ENCODE data around the gene DYRK2. TPM values are rescaled to one million over a fixed set of nuclear protein-coding genes. Genes with fewer than 3 reads are reported as not detected.

DYRK2 gene
- total RNA-seq, 1 experiment from 2014 or later, result 20.6 TPM

GRCh38 chr12:67634303-67634761 lies 14.2 kb upstream of the DYRK2 start:
- Histone ChIP-seq H3K4me1 (ENCODE audit: insufficient read depth, low read length) (no peaks in the 10 kb centered on the region), H3K9me2 (replicated peaks; ENCODE audit: low read length) (no peaks in the 10 kb centered on the region), H3K4me3 (ENCODE audit: low read length) (no peak overlapping the region), H3K27me3 (ENCODE audit: low read length) (no peaks in the 10 kb centered on the region), H3K4me2 (ENCODE audit: low read length) (no peak overlapping the region), H3F3A (ENCODE audit: low read length, unreplicated experiment) (no peaks in the 10 kb centered on the region), H4K20me1 (ENCODE audit: low read length) (no peaks in the 10 kb centered on the region), H3K9ac (ENCODE audit: low read length) (no peak overlapping the region), H3K79me2 (ENCODE audit: low read length) (no peaks in the 10 kb centered on the region), H3K36me3 (ENCODE audit: low read depth, low read length) (no peaks in the 10 kb centered on the region), H3K27ac (ENCODE audit: low read length) (no peak overlapping the region), H3K9me3 (ENCODE audit: low read length) (no peaks in the 10 kb centered on the region), H2AFZ (ENCODE audit: low read length) (no peak overlapping the region)
- DNase-seq (no peak), ATAC-seq (no peak)
- no peak for TF ChIP-seq EZH2phosphoT487 (IDR thresholded peaks at IDR 0.05; ENCODE audit: borderline replicate concordance, low read length)
- TF ChIP-seq, protein P1, sequence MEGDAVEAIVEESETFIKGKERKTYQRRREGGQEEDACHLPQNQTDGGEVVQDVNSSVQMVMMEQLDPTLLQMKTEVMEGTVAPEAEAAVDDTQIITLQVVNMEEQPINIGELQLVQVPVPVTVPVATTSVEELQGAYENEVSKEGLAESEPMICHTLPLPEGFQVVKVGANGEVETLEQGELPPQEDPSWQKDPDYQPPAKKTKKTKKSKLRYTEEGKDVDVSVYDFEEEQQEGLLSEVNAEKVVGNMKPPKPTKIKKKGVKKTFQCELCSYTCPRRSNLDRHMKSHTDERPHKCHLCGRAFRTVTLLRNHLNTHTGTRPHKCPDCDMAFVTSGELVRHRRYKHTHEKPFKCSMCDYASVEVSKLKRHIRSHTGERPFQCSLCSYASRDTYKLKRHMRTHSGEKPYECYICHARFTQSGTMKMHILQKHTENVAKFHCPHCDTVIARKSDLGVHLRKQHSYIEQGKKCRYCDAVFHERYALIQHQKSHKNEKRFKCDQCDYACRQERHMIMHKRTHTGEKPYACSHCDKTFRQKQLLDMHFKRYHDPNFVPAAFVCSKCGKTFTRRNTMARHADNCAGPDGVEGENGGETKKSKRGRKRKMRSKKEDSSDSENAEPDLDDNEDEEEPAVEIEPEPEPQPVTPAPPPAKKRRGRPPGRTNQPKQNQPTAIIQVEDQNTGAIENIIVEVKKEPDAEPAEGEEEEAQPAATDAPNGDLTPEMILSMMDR (conservative IDR thresholded peaks at IDR 0.05; ENCODE audit: low read depth, low read length), result no peak
- no peak for TF ChIP-seq EZH2 (IDR thresholded peaks at IDR 0.05; ENCODE audit: low read length, unreplicated experiment)
- intact Hi-C loops (cut with micrococcal nuclease), result no loop called here
- ChIA-PET CTCF (no interaction called here), POLR2A (ENCODE audit: unreplicated experiment) (no interaction called here)
- no TSS peak for BruUV-seq (replicated peaks)

- H2AFZ ChIP-seq (ENCODE audit: low read length), result no peak overlapping the region
- H3K4me3 ChIP-seq (ENCODE audit: low read length), result no peak overlapping the region
- BruUV-seq (replicated peaks), result no TSS peak
- CTCF ChIA-PET, result no interaction called here
- no peaks in the 10 kb centered on the region for H3K4me1 ChIP-seq (ENCODE audit: insufficient read depth, low read length)
- no peak overlapping the region for H3K9ac ChIP-seq (ENCODE audit: low read length)
- H3K9me3 ChIP-seq (ENCODE audit: low read length), result no peaks in the 10 kb centered on the region
- ATAC-seq, result no peak
- intact Hi-C loops (cut with micrococcal nuclease), result no loop called here
- no peaks in the 10 kb centered on the region for H3K36me3 ChIP-seq (ENCODE audit: low read depth, low read length)
- H3K27me3 ChIP-seq (ENCODE audit: low read length), result no peaks in the 10 kb centered on the region
- H3K27ac ChIP-seq (ENCODE audit: low read length), result no peak overlapping the region
- H4K20me1 ChIP-seq (ENCODE audit: low read length), result no peaks in the 10 kb centered on the region
- no peaks in the 10 kb centered on the region for H3F3A ChIP-seq (ENCODE audit: low read length, unreplicated experiment)
- H3K4me2 ChIP-seq (ENCODE audit: low read length), result no peak overlapping the region
- TF ChIP-seq, protein P1 (conservative IDR thresholded peaks at IDR 0.05; ENCODE audit: low read depth, low read length), result no peak
- no peak for TF ChIP-seq EZH2phosphoT487 (IDR thresholded peaks at IDR 0.05; ENCODE audit: borderline replicate concordance, low read length)
- no peak for TF ChIP-seq EZH2 (IDR thresholded peaks at IDR 0.05; ENCODE audit: low read length, unreplicated experiment)
- H3K9me2 ChIP-seq (replicated peaks; ENCODE audit: low read length), result no peaks in the 10 kb centered on the region
- no peak for DNase-seq
- H3K79me2 ChIP-seq (ENCODE audit: low read length), result no peaks in the 10 kb centered on the region
- POLR2A ChIA-PET (ENCODE audit: unreplicated experiment), result interaction anchor here (0.7 kb wide), 1 partner anchor 239 kb away, joined by 6 read pairs; no protein-coding TSS in a partner anchor
These were observed 10.8 kb upstream of the DYRK2 start for GRCh38 chr12:67637718-67638117.

- Histone ChIP-seq H3K36me3 (ENCODE audit: low read depth, low read length) (no peaks in the 10 kb centered on the region), H3F3A (ENCODE audit: low read length, unreplicated experiment) (no peaks in the 10 kb centered on the region), H3K79me2 (ENCODE audit: low read length) (no peaks in the 10 kb centered on the region), H2AFZ (ENCODE audit: low read length) (no peak overlapping the region), H3K27ac (ENCODE audit: low read length) (no peak overlapping the region), H3K9ac (ENCODE audit: low read length) (no peak overlapping the region), H3K27me3 (ENCODE audit: low read length) (no peaks in the 10 kb centered on the region), H3K4me1 (ENCODE audit: insufficient read depth, low read length) (no peaks in the 10 kb centered on the region), H3K9me2 (replicated peaks; ENCODE audit: low read length) (no peaks in the 10 kb centered on the region), H3K4me2 (ENCODE audit: low read length) (no peak overlapping the region), H3K4me3 (ENCODE audit: low read length) (no peak overlapping the region), H3K9me3 (ENCODE audit: low read length) (no peaks in the 10 kb centered on the region), H4K20me1 (ENCODE audit: low read length) (no peaks in the 10 kb centered on the region)
- ATAC-seq, result no peak
- CTCF ChIA-PET, result no interaction called here
- no peak for DNase-seq
- TF ChIP-seq, protein P1 (conservative IDR thresholded peaks at IDR 0.05; ENCODE audit: low read depth, low read length), result no peak
- TF ChIP-seq EZH2phosphoT487 (IDR thresholded peaks at IDR 0.05; ENCODE audit: borderline replicate concordance, low read length) (no peak), EZH2 (IDR thresholded peaks at IDR 0.05; ENCODE audit: low read length, unreplicated experiment) (no peak)
- POLR2A ChIA-PET (ENCODE audit: unreplicated experiment), result no interaction called here
- no TSS peak for BruUV-seq (replicated peaks)
- intact Hi-C loops (cut with micrococcal nuclease), result no loop called here
These were observed 9.9 kb upstream of the DYRK2 start for GRCh38 chr12:67638694-67639093.
